NCI-H1092 (cell line): ENCODE results near the gene SCYGR4.
"Not testable (repeated sequence)": the region's sequence is repeated elsewhere in the genome, so short reads cannot be mapped to it uniquely, and the experiment has no call there.

Experiments
- DNase-seq: peaks from one replicate; lab custom pipeline; 2025; lab: John Stamatoyannopoulos, UW

Gene SCYGR4

DNA sequence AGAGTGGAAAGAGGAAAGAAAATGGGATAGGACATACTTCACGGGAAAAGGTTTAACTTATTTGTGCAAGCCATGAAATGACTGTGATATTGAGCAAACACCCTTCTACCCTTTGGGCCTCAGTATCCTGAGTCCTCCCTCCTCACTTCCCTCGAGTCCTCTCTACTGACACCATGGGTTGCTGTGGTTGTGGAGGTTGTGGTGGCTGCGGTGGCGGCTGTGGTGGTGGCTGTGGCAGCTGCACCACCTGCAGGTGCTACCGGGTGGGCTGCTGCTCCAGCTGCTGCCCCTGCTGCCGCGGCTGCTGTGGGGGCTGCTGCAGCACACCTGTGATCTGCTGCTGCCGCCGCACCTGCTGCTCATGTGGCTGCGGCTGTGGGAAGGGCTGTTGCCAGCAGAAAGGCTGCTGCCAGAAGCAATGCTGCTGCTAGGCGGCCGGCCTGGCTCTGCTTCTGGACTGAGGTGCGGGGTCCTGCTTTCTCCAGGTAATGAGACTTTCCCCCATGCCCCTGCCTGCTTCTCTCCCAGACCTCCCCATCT is 49.4 kb downstream of the SCYGR4 start, which contains the start of gene SCYGR5:
Gene SCYGR5 (plus strand): TSS at position 174 of the 540 bp plus-strand sequence. CDS start 0 bp downstream, at position 174.
- DNase-seq, result not testable (repeated sequence)
